Measurements from ENCODE around the gene AIM2.
"Not testable (repeated sequence)": the region's sequence is repeated elsewhere in the genome, so short reads cannot be mapped to it uniquely, and the experiment has no call there.

The AIM2 gene, protein sequence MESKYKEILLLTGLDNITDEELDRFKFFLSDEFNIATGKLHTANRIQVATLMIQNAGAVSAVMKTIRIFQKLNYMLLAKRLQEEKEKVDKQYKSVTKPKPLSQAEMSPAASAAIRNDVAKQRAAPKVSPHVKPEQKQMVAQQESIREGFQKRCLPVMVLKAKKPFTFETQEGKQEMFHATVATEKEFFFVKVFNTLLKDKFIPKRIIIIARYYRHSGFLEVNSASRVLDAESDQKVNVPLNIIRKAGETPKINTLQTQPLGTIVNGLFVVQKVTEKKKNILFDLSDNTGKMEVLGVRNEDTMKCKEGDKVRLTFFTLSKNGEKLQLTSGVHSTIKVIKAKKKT

DNA sequence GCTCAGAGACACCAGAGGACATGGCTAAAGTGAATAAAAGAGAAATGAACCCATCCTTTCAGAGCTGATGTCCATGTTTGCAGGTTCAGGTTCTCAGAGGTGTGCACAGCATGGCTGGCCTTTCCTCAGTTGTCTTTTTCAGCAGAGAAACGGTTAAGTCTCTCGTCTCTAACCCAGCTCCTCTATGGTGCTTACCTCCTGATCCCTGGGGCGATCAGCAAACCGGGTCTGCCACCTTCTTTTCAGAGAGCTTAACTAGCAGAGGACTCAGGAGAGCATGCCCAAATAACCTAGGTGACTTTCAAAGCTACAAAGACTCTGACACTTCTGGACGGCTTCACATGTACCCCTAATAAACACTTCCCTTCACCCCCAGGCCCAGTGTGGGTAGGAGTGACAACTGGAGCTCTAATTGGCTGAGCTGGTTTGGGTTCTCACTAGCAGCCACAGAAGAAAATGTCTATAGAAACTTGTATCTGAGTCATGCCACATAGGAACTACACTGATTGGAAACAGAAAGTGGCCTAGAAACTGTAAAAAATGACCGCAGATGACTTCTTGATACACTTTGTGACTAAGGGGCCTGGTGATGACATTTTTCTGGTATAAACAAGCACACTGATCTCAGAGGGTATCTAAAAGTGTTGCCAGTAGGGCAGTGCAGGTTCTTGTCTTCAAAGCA lies at the start of gene AIM2:
TSS of gene AIM2 (minus strand) at position 329 of the 682 bp plus-strand sequence. CDS start 3,267 bp downstream, outside the sequence.
- no peak for DNase-seq (ENCODE audit: low spot score)

DNA sequence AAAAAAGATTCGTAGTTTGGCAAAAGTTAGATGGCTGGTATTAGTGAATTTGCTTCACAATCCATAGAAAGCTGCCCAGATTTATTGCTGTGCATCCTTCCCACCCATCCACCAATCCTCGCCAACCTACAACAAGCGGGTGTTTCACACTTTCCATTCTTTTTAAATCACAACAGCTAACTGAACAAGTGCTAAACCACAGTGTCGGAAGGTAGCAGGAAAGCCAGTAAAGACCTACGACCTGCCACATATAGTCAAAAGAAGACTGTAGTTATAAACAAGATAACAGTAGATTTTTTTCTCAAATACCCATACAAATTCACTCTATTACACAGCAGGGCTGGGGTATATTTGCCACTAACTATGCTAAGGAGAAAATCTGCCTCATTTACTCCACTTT lies 47.0 kb upstream of the AIM2 start:
- no peak for DNase-seq (ENCODE audit: low spot score)

DNA sequence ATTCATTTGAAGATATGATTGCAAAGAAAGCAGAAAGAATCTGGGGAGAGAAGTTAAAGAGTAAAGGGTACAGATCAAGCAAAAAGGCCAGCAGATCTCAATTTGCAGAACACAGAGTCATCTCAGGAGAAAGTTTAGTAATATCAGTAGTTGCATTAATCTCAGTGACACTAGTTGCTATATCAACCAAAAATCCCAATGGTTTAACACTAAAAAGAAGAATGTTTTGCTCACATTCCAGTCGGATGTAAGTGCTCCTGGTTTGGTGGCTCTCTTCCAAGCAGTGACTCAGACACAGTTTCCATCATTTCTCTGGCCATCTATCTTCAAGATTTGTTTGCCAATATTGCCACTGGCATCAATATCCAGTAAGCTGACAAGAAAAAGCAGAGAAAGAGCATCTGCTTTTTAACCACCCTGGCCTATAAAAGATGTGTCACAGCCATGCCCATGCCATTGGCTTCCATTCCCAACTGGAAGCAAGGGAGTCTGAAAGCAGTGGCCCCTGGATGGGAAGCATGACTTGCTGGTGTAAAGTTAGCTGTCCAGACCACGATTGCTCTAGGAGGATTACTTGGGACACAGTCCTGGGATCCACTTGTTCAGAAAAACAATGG lies 45.5 kb upstream of the AIM2 start:
- no peak for DNase-seq (ENCODE audit: low spot score)

DNA sequence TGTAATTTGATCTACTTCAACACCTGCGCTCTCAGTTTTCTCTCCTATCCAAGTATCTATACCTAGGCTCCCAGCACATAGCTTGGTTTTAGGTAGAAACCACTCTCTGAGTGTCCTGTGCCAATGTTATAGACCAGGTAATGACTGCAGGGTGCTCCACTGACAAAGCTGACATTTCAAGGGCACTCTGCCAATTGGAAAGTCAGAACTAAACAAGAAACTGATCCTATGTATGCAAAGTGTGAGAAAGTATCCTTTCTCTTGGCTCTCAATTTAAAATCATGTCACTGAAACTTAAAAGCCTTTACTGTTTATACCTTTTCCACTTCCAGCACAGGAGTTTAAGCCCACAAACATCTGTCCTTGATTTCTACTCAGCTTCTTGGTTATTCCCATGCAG lies 45.0 kb upstream of the AIM2 start:
- DNase-seq (ENCODE audit: low spot score) = no peak

DNA sequence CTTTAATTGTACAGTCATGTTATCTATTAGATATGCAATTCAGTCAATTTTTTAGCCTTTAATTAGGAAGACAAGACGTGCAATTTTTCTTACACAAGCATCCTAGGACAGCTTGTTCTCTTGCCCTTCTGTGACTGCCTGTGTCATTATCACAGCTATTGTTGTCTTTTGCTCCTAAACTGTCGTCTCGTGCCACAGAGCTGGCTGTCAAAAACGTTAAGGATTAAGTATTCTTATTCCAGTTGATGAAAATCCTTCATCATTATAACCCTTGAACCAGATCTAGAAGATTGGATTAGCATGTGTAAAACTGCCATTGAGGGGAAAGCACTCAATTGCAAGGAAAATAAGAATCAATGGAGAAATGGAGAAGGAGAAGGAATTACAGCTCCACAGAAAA lies 43.8 kb upstream of the AIM2 start:
- no peak for DNase-seq (ENCODE audit: low spot score)

DNA sequence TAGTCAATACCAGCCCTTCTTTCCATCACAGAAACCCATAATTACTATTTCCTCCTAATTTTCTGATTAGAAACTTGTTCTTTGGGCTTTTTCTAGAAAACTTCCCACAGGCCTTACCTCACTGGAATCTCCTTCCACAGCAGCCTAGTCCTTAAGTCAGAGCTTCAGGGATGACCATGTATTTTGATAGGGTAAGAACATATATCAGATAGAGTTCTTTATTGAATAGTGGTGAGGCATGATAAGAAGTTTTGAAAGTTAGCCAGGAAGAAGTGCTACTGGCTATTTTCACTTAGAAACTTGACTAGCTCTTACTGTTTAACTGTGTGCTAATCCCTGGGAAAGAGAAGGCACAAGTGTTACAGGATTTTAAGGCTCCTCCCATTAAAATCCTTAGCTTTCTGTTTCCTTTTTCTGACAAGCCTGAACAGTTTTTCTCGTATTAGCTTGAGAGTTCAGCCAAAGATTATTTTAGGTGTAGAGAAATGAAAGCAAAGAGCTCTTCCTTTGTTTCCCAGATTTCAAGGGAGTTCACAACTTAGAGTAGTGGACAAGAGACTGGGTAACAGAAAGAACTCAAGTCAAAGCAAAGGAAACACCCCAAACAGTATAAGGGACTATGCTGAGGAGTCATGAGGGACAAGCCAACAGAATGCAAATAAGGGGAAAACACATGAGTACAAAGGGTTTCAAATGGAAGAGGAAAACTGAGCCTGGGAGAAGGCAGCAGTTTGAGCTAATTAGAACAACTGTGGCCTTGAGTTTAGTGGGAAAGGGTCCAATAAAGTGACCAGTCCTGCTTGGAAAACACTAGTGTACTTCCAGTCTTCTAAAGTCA lies 37.2 kb upstream of the AIM2 start:
- no peak for DNase-seq (ENCODE audit: low spot score)

DNA sequence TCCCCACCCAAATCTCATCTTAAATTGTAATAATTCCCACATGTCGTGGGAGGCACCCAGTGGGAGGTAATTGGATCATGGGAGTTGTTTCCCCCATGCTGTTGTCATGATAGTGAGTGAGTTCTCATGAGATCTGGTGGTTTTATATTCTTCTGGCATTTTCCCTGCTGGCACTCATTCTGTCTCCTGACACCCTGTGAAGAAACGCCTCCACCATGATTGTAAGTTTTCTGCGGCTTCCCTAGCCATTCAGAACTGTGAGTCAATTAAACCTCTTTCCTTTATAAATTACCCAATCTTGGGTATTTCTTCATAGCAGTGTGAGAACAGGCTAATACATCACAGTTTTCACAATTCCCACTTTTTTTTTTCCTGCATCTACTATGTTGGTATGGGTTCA lies 26.5 kb upstream of the AIM2 start:
- not testable (repeated sequence) for DNase-seq (ENCODE audit: low spot score)

DNA sequence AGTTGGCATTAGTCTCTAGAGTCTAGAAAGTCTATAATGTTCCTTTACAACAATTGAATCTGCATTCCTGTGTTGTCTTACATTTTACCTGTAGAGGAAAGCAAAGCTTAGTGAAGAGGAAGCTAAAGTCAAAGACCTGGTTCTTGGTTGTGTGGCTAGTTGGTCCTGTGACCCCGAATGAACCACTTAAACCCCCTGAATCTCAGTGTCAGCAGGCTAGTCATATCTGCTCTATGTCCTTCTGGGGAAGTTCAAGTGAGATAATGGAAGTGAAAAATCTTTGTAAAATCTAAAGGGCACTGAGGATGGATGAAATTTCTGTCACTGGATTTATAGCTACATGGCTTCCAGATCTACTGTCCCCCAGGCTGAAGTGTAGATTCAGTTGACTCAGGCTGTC lies 24.0 kb upstream of the AIM2 start:
- no peak for DNase-seq (ENCODE audit: low spot score)

DNA sequence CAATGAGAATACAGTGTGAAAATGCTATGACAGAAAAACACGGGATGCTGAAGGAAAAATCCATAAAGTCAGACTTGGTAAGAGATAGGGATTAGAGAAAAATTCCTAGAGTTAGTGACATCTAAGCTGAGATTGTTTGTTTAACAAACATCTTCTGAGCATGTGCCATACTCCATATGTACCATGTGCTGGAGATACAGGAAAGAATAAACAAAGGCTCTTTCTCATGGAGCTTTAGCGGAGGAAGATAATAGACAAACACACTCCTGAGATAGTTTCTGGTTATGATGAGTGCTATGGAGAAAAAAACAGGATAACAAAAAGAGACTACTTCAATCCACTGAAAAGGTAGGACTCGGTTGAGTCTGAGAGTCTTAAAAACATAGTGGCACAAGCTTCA lies 22.0 kb upstream of the AIM2 start:
- no peak for DNase-seq (ENCODE audit: low spot score)

DNA sequence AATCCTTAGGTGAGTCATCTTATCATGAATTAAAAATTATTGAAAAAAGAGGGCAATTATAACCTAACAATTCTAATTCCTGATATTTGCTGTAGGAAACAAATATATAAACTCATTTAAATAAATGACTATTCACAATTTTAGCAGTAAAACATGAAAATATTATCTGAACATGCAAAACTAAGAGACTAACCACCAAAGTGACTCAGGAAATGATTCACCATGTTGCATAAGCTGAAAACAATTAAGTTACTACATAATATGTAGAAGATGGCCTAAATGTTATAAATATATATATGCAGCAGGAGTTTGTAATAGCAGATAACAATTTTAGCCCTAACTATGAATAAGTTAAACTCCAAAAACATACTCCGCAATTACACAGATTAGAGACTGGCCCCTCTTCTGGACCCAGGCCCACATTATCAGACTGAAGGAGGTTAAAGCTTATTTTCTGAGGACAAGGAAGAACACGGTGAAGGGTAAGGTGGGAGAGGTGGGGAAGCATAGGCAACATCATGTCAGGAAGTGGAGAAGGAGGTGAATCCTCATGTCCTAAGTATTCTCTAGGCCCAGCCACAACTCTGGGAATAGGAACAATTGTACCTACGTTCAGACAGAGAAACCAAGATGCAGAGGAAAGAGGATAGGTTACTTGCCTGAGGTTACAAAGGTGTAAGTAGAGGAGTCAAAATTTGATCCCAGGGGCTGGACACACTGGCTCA lies 15.6 kb upstream of the AIM2 start:
- DNase-seq (ENCODE audit: low spot score) = peak; percentile 27

DNA sequence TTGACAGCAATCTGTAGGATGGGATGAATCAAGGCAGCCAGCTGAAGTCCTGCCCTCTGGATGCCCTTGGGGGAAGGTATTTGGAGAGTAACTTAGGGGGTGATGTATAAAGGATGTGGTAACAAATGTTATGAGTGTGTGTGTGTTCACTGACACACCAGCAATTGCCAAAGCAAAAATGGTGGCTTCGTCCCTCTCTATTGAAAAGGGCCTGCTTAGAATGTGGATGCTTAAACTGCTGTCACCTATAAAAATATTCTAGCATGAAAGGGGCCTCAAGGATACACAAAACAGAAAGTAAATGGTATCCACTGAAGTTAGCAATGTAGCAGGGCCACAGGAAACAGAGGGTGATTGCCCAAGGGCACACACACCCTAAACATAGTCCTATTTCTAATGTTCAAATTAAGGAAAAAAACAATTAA lies 15.1 kb upstream of the AIM2 start:
- no peak for DNase-seq (ENCODE audit: low spot score)

DNA sequence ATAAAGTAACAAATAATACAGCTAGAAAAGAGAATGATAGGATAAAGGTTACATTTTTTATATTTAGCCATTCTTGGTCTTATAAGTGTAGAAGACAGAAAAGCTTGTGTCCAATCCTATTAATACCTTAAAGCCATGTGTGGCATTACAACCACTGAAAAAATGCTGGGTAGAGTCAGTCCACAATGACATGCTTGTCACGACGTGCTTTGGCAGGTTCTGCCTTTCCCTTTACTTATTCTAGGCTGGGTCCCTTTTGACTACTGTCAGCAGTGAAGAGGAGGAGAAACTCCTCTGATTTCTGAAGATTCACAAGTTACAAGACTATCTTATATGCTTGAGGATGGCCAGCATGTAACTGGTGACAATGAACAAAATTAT lies 14.6 kb upstream of the AIM2 start:
- no peak for DNase-seq (ENCODE audit: low spot score)

DNA sequence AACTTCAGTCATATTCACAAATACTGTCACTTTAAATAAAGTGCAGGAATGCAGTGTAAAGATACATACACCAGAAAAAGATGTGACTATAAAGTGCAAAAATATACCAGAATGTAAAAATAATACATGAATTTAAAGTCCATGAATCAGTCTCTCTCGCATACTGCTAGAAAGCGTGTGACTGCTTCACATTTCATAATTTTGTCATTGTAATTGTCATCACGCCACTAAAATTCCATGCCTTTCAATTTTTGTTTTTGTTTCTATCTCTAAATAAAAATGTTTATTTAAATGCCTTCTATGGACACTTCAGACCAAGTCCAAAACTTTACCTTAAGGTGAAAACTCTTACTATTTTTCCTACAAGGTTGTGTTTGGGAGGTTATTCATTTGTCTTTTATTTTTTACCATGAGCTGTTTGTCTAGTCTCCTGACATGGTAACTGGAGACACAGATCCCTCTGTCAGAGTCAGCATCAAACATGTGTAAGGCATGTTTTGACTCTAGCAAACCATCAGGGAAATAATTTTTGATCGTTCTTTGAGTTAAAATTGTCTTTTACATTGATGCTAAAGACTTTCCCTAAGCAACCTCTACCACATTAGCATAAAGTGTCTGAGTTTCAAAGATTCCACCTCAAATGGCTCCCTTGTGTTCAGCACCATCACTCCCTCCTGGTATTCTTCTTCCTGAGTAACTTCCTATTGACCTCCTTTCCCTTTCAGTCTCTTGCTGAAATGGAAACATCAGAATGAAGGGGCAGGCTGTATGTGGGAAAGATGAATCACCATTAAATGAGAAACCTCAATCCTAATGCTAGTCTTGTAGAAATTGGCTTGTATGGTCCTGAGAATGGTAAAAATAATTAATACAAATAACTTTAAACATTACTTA lies 14.0 kb upstream of the AIM2 start:
- DNase-seq (ENCODE audit: low spot score) = no peak

DNA sequence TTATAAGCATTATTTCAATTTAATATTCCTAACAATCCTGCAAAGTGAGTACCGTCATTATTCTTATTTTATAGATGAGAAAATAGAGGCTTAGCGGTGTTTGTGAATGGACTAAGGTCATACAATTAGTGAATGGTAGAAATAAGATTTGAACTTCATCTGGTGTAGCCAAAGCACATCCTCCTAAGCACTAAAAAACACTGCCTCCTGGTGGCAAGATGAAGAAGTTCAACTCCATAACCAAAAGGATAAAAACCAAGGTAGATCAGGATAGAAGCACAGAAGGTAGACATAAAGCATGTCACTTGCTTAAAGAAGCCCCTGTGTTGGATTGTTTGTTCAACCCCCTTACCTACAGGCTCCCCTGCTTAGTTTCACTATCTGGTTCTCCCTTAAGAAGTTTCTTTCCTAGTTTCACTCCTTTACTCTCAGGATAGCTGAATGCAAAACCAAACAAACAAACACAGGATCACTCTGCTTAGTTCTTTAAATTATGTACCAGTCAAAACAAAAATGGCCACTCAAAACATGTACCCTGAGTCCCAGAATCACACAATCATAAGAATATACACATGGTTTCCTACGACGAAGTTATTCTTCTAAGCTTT lies 12.7 kb upstream of the AIM2 start:
- DNase-seq (ENCODE audit: low spot score) = no peak

DNA sequence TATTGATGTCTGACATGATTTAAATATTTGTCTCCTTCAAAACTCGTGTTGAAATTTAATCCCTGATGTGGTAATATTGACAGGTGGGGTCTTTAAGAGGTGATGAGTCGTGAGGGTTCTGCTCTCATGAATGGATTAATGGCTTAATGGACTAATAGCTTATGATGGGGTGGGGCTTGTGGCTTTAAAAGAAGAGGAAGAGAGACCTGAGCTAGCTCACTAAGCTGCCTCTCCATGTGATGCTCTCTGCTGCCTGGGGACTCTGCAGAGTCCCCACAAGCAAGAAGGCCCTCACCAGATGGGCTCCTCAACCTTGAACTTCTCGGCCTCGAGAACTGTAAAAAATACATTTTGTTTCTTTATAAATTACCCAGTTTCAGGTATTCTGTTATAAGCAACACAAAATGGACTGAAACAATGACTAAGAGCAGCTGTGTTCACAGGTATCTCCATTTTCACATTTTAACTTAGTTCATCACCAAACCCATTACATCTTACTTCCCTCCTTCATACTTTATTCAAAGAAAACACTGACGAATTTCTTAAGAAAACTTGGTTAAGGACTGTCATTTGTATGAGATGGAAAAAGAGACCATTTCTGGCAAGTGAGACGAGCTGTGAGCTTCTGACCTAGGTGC lies 12.1 kb upstream of the AIM2 start:
- no peak for DNase-seq (ENCODE audit: low spot score)

DNA sequence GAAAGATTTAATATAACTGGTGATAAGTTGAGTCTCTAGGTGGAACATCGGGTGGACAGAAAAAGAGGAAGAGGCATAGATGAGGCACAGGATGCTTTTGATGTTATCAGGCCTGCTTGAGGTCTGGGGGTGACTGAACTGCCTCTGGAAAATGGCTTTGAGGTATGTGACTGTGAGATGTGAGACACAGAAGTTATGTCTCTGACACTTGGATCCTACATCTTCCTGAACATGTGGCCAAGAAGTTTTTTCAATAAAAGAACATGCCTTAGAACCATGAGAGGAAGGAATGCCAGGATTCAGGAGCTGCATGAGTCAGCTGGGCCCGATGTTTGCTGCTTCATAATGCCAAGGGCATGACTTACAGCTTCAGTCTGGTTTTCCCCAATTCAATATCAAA lies 11.5 kb upstream of the AIM2 start:
- peak; percentile 31 for DNase-seq (ENCODE audit: low spot score)

DNA sequence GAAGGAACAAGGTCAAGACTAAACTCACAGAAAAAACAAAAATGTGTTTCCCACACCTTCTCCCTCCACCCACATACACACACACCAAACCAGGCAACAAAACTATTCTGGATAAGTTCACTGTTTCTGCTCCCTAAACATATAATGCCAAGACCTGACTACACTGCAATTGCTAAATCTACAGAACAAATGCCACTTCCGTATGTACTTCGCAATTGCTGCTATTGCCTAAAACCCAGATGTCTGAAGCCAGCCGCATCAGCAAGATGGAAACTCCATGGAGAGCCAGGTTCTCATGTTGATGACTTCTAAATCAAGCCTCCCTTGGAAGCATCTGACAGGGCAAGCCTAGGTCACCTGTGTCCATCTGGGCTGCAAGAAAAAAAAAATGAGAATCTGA lies 8.3 kb upstream of the AIM2 start:
- no peak for DNase-seq (ENCODE audit: low spot score)

DNA sequence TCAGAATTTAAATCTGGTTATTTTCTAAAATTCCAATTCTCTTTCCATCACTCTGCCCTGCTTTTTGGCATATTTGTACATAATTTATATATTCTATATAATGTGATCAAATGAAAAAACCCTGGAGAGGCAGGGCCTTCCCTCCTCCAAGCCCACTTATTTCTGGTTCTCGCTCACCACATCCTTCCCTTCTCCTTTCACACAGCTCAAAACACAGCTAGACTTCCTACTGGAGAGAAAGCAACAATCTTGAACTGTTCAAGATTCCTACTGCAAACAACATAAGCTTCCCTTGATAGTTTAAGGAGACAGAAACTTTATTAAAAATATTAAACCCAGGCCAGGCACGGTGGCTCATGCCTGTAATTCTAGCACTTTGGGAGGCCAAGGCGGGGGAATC lies 7.6 kb upstream of the AIM2 start:
- no peak for DNase-seq (ENCODE audit: low spot score)

DNA sequence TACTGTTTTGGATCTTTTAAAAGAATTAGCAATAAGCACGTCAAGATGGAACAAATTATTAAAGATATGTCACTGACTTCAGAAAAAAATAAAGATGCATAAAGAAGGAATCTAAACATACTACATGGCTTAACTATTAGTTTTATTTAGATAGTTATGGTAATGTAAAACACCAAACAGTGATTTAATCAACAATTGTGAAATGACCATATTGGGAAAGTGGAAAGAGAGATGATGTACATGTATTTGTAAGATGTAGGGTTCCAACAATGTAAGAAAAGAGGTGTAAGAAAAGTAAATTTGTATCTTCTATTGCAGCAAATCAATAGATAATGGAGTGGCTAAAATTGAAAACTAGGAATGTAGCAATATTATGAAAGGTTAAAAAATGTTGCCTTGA lies 6.4 kb upstream of the AIM2 start:
- DNase-seq (ENCODE audit: low spot score) = no peak

DNA sequence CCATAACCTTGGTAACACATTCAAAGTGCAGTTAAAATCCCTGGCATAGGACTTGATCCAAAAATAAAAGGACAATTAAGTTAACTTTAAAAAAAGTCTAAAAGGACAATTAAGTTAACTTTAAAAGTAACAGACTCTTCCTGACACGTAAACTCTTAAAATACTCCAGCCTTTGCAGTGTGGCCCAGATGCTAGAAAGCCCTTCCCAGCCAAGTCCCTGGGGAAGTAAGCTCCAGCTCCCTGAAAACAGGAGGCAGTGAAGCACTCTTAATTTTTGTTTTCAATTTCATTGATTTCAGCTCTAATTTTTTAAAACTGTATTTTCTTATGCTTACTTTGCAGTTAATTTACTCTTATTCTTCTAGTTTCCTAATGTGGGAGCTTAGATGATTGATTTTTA lies 5.1 kb upstream of the AIM2 start:
- no peak for DNase-seq (ENCODE audit: low spot score)
